Activated T-helper 9 cell treated with anti-CD3 and anti-CD28 coated beads, Interleukin-2, amount 50 U/mL, for 16 hours (primary cell): Measurements from ENCODE around the gene NEDD4L.

Source experiments
- DNase-seq: peaks from one replicate; pipeline ENCODE4 v3.0.0-alpha.2; 2020; ENCODE audit warnings: low read depth

NEDD4L gene

GRCh38 chr18:58054041-58054781 lies 10.2 kb downstream of the NEDD4L start:
- no peak for DNase-seq

DNA sequence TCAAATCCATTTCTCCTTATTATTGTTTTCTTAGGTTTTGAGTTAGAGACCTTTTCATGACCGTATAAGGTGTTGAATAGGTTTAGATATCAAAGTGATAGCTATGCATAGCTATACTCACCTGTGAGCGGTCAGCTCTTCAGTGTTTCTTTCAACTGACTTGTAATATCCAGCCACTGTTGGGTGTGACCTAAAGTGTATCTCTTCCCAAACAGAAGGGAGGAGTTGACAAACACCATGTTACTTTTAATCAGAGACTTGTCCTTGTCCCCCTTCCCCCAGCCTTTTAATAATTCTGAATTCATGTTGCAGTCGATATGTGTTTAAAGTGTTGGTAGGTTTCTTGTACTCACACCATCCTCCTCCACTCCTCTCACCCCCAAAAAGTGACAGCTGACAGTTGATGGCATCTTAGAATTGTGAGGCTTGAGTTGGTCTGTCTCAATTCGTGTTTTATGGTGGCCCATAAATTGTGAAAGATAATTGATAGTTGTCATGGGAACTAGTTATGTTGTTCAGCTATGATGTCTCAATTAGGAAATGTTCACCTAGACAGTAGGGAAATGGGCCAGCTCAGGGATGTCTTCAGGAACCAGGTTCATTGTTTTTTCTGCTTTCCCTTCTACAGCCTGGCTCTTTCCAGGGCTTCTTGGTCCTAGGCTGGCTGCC lies 12.0 kb downstream of the NEDD4L start:
- no peak for DNase-seq

GRCh38 chr18:58056852-58057251 lies 12.8 kb downstream of the NEDD4L start:
- no peak for DNase-seq

GRCh38 chr18:58057291-58057965 lies 13.4 kb downstream of the NEDD4L start:
- no peak for DNase-seq

DNA sequence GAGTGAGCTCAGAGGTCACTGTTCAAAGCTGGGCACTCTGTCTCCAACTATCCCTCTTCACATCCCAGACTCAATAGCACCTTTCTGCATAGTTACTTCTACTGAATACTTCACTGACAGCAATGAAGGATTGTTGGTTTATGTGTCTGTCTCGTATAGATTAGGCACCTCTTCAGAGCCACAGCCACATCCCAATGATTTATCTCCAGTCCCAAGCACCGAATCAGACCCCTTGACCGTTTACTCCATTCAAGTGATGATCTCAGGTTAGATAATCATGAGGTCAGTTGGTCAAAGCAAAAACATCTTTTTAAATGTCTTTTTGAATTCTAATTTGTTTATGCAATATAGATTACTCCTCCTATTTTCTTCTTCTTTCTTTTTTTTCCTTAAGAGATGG lies 14.7 kb downstream of the NEDD4L start:
- DNase-seq: no peak

- no peak for DNase-seq
Observed at GRCh38 chr18:58060254-58060653, 16.2 kb downstream of the NEDD4L start.

- DNase-seq: no peak
Observed at GRCh38 chr18:58061349-58061748, 17.3 kb downstream of the NEDD4L start.

GRCh38 chr18:58064406-58064998 lies 20.5 kb downstream of the NEDD4L start:
- no peak for DNase-seq

- no peak for DNase-seq
Observed at GRCh38 chr18:58065956-58066355, 21.9 kb downstream of the NEDD4L start.

GRCh38 chr18:58067601-58068000 lies 23.6 kb downstream of the NEDD4L start:
- DNase-seq: no peak

GRCh38 chr18:58069099-58069498 lies 25.1 kb downstream of the NEDD4L start:
- DNase-seq: no peak

GRCh38 chr18:58069721-58070292 lies 25.8 kb downstream of the NEDD4L start:
- no peak for DNase-seq

DNA sequence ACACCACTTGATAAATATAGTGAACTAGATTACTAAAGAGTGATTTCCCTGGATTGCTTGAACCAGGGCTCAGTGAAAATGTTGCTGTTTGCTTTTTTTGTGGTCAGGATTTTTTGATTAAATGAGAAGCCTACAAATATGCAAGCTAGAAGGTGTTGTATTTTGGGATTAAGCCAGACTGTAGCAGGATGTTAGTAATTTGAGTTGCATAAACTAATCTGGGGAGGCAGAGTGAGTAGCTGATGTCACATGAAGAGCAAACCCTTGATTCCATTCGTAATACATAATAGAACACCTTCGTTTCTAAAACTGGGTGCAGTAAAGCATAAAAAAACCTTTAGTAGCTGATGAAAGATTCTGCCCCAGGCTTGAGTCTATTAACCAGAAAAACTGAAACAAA lies 32.0 kb downstream of the NEDD4L start:
- no peak for DNase-seq

- DNase-seq: no peak
Observed at GRCh38 chr18:58077329-58077728, 33.3 kb downstream of the NEDD4L start.

DNA sequence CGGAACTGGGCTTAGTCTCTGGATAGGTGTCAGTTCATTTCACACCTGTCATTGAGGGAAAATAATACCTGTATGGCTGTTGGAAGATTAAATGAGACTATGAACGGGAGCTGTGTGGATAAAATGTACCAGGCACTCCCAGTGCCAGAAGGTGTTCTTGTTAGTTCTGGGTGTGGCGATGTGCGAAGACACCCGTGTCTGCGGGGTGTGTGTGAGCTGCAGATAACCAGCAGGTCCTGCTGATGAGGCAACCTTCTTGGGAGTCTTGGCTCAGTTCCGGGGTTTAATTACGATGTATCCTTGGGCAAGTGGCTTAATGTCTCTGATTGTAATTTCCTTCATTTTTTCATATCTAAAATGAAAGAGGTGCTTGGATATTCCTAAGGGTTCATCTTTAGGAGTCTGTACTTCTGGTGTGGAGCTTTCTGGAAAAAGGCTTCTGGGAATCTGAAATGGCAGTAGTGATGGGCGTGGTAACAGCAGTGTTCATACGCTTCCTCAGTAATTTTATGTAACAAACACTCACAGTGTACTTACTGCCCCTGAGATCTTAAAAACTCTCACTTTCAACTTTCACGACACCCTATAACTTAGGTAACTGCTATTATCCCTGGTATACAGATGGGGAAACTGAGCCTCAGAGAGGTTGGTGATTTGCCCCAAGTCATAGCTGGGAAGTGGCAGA lies 35.0 kb downstream of the NEDD4L start:
- no peak for DNase-seq

GRCh38 chr18:58080451-58080850 lies 36.4 kb downstream of the NEDD4L start:
- DNase-seq: no peak

DNA sequence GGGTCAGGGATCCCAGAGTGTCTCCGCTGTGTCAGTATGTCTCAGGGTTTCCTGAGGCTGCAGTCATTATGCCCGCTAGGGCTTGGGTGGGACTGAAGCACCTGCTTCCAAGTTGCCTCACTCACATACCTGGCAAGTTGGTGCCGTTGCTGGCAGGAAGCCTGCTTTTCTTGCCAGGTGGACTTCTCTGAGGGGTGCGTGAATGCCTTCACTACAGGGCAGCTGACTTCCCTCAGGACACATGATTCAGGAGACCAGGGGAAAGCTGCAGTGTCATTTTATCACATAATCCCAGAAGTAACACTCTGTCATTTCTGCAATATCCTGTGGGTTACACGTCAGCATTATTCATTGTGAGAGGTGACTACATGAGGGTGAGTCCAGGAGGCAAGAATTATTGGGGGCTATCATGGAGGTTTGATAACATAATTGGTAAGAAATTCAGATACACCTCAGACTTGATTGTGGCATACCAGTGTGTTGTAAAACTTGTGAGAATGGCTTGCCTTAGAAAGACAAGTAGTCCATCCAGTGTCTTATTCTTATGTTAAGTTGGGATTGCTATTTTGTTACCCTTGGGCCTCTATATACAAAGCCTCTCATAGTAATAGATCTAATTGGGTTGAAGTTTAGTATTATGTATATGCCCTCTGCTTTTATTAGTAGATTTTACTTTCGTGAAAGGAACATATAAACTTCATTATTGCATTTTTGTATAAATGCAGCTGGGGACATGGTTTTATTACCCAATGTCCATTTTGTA lies 44.1 kb downstream of the NEDD4L start:
- DNase-seq: no peak

GRCh38 chr18:58088691-58089065 lies 44.7 kb downstream of the NEDD4L start:
- no peak for DNase-seq

DNA sequence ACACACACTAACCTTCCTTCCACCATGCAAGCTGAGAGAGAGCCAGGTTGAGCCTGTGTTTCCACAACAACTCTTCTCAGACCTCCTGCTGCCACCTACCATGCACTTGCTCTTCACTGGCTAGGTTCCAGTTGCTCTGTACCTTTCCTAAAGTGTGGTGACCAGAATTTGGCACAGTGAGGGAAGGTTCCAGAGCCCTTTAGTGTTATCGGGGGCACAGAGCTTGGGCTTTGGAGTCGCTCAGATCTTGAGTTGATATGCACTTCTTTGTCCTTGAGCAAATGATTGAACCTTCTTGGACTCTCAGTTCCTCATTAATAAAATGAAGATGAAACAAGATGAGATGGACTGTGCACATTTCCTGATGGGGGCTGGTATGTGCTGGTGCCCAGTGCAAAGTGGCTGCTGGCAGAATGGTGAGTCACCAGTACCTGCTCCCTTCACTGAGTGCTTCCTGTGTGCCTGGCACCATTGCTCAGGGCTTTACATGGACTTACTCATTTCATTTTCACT lies 47.1 kb downstream of the NEDD4L start:
- no peak for DNase-seq

DNA sequence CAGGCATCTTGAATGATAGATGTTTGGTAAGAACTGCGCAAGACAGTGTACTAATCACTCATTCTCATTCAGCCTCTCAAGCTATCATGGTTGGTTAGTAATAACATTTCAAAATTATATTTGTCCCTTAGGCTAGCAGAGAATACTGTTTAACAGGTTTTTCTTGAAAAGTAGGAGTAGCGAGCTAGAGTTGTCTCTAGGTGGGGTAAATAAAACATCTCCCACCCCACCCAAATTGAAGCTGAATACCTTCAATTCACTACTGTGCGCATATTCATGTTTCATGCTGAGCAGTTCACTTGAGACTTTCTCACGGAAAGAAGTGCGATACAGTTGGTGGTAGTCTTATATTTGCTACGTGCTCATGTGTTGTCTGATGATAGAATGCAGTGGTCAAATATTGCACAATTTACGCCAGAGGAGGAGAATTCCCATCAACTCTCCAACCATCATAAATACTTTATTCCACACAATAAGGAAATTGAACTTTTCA lies 49.3 kb downstream of the NEDD4L start:
- no peak for DNase-seq

- no peak for DNase-seq
Observed at GRCh38 chr18:58095222-58095621, 51.2 kb downstream of the NEDD4L start.
